Epithelial cell of proximal tubule (primary cell): ENCODE results near the gene TTC36. TPM values are rescaled to one million over a fixed set of nuclear protein-coding genes. Genes with fewer than 3 reads are reported as not detected.
"Not testable (repeated sequence)": the region's sequence is repeated elsewhere in the genome, so short reads cannot be mapped to it uniquely, and the experiment has no call there.

Experiments used
- DNase-seq: peaks from one replicate; pipeline ENCODE4 v3.0.0-alpha.2; 2011; ENCODE audit warnings: low read depth
- H3K4me3 ChIP-seq: 2 replicates; pipeline ENCODE4 v1.5.1; 2011; ENCODE audit warnings: low read depth, mild to moderate bottlenecking, low read length
- CTCF ChIP-seq: conservative IDR thresholded peaks from 2 replicates; pipeline ENCODE4 v1.5.1; 2012; ENCODE audit warnings: low read depth, mild to moderate bottlenecking, low read length
- total RNA-seq: library from RNA; depleted of rRNA; stranded (reverse); fragments of >200 nt; gene quantifications from 2 replicates; pipeline ENCODE4 v1.2.3, GENCODE V29; 2015

TTC36 gene
- total RNA-seq, 1 donor from 2014 or later: not detected

DNA sequence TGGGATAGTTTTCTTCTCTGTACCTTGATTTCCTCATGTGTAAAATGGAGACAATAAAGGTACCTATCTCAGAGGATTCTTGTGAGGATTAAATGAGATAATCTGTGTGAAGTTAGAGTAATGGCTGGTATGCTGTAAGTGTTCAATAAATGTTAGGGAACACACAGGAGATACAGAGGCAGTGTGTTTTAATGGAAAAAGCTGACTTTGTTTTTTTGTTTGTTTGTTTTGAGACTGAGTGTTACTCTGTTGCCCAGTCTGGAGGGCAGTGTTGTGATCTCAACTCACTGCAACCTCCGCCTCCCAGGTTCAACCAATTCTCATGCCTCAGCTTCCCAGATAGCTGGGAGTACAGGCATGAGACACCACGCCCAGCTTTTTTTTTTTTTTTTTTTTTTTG lies 42.4 kb downstream of the TTC36 start:
- no peak overlapping the region for H3K4me3 ChIP-seq
- DNase-seq: no peak
- TF ChIP-seq CTCF: no peak

GRCh38 chr11:118570787-118571186 lies 43.5 kb downstream of the TTC36 start:
- H3K4me3 ChIP-seq: no peak overlapping the region
- TF ChIP-seq CTCF: no peak
- no peak for DNase-seq

DNA sequence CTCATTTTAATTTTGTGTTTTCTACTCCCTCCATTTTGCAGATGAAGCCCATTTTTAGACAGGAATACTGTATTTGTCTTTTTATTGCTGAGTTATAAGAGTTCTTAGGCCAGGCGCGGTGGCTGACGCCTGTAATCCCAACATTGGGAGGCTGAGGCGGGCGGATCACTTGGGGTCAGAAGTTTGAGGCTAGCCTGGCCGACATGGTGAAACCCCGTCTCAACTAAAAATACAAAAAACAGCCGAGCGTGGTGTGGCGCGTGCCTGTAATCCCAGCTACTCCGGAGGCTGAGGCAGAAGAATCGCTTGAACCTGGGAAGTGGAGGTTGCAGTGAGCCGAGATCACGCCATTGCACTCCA lies 44.4 kb downstream of the TTC36 start:
- not testable (repeated sequence) for DNase-seq
- peak overlapping the region; percentile 99 for H3K4me3 ChIP-seq

DNA sequence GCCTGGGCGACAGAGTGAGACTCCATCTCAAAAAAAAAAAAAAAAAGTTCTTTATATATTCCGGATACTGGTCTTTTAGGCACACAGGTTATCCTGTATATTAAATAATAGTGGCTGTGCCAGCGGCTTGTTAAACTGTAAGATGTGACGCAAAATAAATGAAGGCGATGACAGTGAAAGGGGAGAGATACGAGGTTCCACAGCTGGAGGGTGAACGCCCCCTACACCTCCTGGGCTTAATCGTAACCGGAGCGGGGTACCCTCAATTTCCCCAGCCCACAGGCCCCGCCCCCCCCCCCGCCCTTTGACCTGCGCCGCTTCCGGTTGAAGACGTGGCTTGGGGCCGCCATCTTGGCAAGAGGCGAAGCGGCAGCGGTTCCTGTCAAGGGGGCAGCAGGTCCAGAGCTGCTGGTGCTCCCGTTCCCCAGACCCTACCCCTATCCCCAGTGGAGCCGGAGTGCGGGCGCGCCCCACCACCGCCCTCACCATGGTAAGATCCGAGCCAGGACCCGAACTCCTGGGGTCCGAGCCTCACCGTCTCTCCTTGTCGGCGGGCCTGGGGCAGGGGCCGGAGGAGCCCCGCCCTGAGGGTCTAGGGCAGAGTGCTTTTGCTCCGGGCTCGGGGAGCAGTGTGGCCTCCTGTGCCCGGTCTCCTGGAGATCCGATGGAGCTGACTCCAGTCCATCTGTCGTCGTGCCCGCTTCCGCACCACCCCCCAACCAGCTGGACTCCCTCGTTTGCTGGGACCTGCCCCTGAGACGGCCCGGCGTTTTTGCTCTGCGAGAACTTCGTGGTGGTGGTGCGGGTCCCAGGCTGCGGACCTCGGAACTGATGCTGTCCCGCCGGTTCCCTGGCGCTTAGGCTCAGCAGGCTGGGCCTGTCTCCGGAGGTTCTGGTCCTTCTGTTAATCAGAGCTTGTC lies 45.0 kb downstream of the TTC36 start, which contains the start of gene ARCN1:
Gene ARCN1 (plus strand): TSS at position 349 of the 920 bp plus-strand sequence. CDS start 139 bp downstream, at position 488.
- DNase-seq: no peak
- H3K4me3 ChIP-seq: peak within 1 kb of the TSS; percentile 99
- TF ChIP-seq CTCF: no peak

- DNase-seq: no peak
- no peak for TF ChIP-seq CTCF
- peak overlapping the region; percentile 99 for H3K4me3 ChIP-seq
These were observed 45.8 kb downstream of the TTC36 start for GRCh38 chr11:118572981-118573550.

GRCh38 chr11:118574636-118575035 lies 47.4 kb downstream of the TTC36 start:
- no peak for DNase-seq
- no peak overlapping the region for H3K4me3 ChIP-seq
- TF ChIP-seq CTCF: no peak

GRCh38 chr11:118577995-118578394 lies 50.7 kb downstream of the TTC36 start:
- H3K4me3 ChIP-seq, DNase-seq: not testable (repeated sequence)

Other genes starting within 250 kb of the TTC36 start
- gene CD3E, start 222.7 kb upstream of the TTC36 start, total RNA-seq: not detected in 2 replicates
- gene CD3D, start 184.8 kb upstream of the TTC36 start, total RNA-seq: not detected in 2 replicates
- gene CD3G, start 183.1 kb upstream of the TTC36 start, total RNA-seq: not detected in 2 replicates
- gene UBE4A, start 167.9 kb upstream of the TTC36 start, total RNA-seq: 27.3 and 39.3 TPM in 2 replicates
- 82.7 and 86.8 TPM in 2 replicates for gene ATP5MG, start 125.9 kb upstream of the TTC36 start, total RNA-seq
- 27.2 and 42.1 TPM in 2 replicates for gene KMT2A, start 91.0 kb upstream of the TTC36 start, total RNA-seq
- 25.4 and 40.5 TPM in 2 replicates for gene TMEM25, start 3.7 kb downstream of the TTC36 start, total RNA-seq
- 13.5 and 15.8 TPM in 2 replicates for gene IFT46, start 38.5 kb downstream of the TTC36 start, total RNA-seq
- 88.7 and 111 TPM in 2 replicates for gene ARCN1, start 44.9 kb downstream of the TTC36 start, total RNA-seq
- gene PHLDB1, start 80.1 kb downstream of the TTC36 start, total RNA-seq: 49.8 and 64.2 TPM in 2 replicates
- gene TREH, start 152.2 kb downstream of the TTC36 start, total RNA-seq: not detected in 2 replicates